ENCODE results near the gene SUPT4H1. TPM values are rescaled to one million over a fixed set of nuclear protein-coding genes. Genes with fewer than 3 reads are reported as not detected.
A peak's percentile ranks its signal among the peaks of the same experiment; 100 is the strongest.

SUPT4H1 gene
- total and polyA plus RNA-seq, 2 donors (not counting 1 experiment from before 2014, with no cell fraction given) = 30.2 to 60.1 TPM

GRCh38 chr17:58352596-58353388 is 791 bp upstream of the SUPT4H1 start:
- Histone ChIP-seq H3K27me3 (replicated peaks in 1 of 4; ENCODE audit: control extremely low read depth in 1 of 4, control insufficient read depth in 3 of 4, insufficient read depth in 4 of 4, low read length in 3 of 4) (no peaks in the 10 kb centered on the region), H3K4me1 (ENCODE audit: control insufficient read depth in 2 of 2, insufficient read depth in 2 of 2, low read length in 2 of 2) (peaks cover 18 to 25% of the 10 kb centered on the region in 2 donors), H3K4me3 (ENCODE audit: control extremely low read depth in 1 of 5, extremely low read depth in 1 of 5, insufficient read depth in 1 of 5, low read depth in 2 of 5, low read length in 4 of 5) (peak overlapping the region; percentile 80 to 99 (median 91)), H3K4me2 (replicated peaks; ENCODE audit: low read depth, low read length, poor library complexity, severe bottlenecking) (peak overlapping the region; percentile 93), H3K27ac (ENCODE audit: low read length in 2 of 2) (peak overlapping the region; percentile 91 to 95), H4K20me1 (ENCODE audit: control insufficient read depth, insufficient read depth, low read length, poor library complexity, severe bottlenecking) (peaks cover 36% of the 10 kb centered on the region), H3K36me3 (replicated peaks in 1 of 2; ENCODE audit: control extremely low read depth in 1 of 2, control insufficient read depth in 1 of 2, extremely low read depth in 1 of 2, insufficient read depth in 2 of 2, low read length in 1 of 2) (peaks cover 7 to 21% of the 10 kb centered on the region in 2 experiments), H2AFZ (ENCODE audit: insufficient read depth, low read depth, low read length, poor library complexity, severe bottlenecking) (peak overlapping the region; percentile 76), H3K9me3 (ENCODE audit: control extremely low read depth in 1 of 3, control insufficient read depth in 2 of 3, insufficient read depth in 1 of 3, low read length in 2 of 3) (no peaks in the 10 kb centered on the region), H3K9ac (ENCODE audit: low read length) (peak overlapping the region; percentile 94), H3K79me2 (ENCODE audit: control insufficient read depth, insufficient read depth, low read length) (peaks cover 48% of the 10 kb centered on the region)
- Mint-ChIP-seq H3K4me1 (peaks cover 42% of the 10 kb centered on the region), H3K4me3 (peak overlapping the region; percentile 100), H3K27ac (peak overlapping the region; percentile 99), H3K9me3 (ENCODE audit: insufficient read depth) (no peaks in the 10 kb centered on the region), H3K27me3 (no peaks in the 10 kb centered on the region)
- intact Hi-C loops (cut with micrococcal nuclease) = loop anchor here (1.0 kb wide), 6 partner anchors 8 to 165 kb away; partner anchors contain the start of gene RNF43
- DNase-seq (peak; percentile 67), ATAC-seq (ENCODE audit: low read depth) (no peak)
- CTCF ChIA-PET = interaction anchor here (0.9 to 9.4 kb wide), 13 partner anchors 9 to 135 kb away, joined by 3 to 111 read pairs (median 11); partner anchors contain the start of genes HSF5, RNF43 and TSPOAP1
- 1% methylated on average over 14 of the region's 26 CpGs for WGBS (ENCODE audit: insufficient coverage)
- TF ChIP-seq CTCF (IDR thresholded peaks at IDR 0.05) (no peak), EZH2 (IDR thresholded peaks at IDR 0.05; ENCODE audit: borderline replicate concordance, insufficient read depth, low read depth, low read length, poor library complexity, severe bottlenecking) (no peak)
- POLR2A ChIA-PET = interaction anchor here (0.5 to 8.4 kb wide), 9 partner anchors 9 to 152 kb away, joined by 3 to 193 read pairs (median 10); partner anchors contain the start of genes RNF43 and TSPOAP1
